HUES48 (cell line): ENCODE data around the gene ANKRD1.

Experiments
- H3K27ac ChIP-seq: one replicate; pipeline ENCODE4 v1.7.0; 2013; ENCODE audit warnings: low read depth, low read length, inconsistent platforms
- H3K27me3 ChIP-seq: 2 replicates; pipeline ENCODE4 v1.6.1; 2013; ENCODE audit warnings: mild to moderate bottlenecking, low read length; ENCODE audit not compliant: control insufficient read depth, insufficient read depth
- H3K36me3 ChIP-seq: 2 replicates; pipeline ENCODE4 v1.6.1; 2013; ENCODE audit warnings: low read length; ENCODE audit not compliant: control insufficient read depth, insufficient read depth
- H3K4me1 ChIP-seq: 2 replicates; pipeline ENCODE4 v1.6.1; 2013; ENCODE audit warnings: mild to moderate bottlenecking, low read length; ENCODE audit not compliant: control insufficient read depth, insufficient read depth
- H3K4me3 ChIP-seq: 2 replicates; pipeline ENCODE4 v1.5.1; 2013; ENCODE audit warnings: mild to moderate bottlenecking, low read depth, low read length
- H3K9ac ChIP-seq: 2 replicates; pipeline ENCODE4 v1.6.1; 2013; ENCODE audit warnings: mild to moderate bottlenecking, low read depth, low read length, moderate library complexity
- H3K9me3 ChIP-seq: 2 replicates; pipeline ENCODE4 v1.6.1; 2013; ENCODE audit warnings: low read length; ENCODE audit not compliant: control insufficient read depth, insufficient read depth

Gene ANKRD1

GRCh38 chr10:90935581-90936275, 14.8 kb upstream of the ANKRD1 start:
- peaks cover 23% of the 10 kb centered on the region for H3K4me1 ChIP-seq
- no peaks in the 10 kb centered on the region for H3K9me3 ChIP-seq

GRCh38 chr10:90930971-90931871, 10.3 kb upstream of the ANKRD1 start:
- H3K27ac ChIP-seq = peak overlapping the region; percentile 86
- H3K36me3 ChIP-seq = no peaks in the 10 kb centered on the region
- peaks cover 34% of the 10 kb centered on the region for H3K4me1 ChIP-seq
- no peak overlapping the region for H3K9ac ChIP-seq
- no peaks in the 10 kb centered on the region for H3K9me3 ChIP-seq
- H3K27me3 ChIP-seq = peaks cover 98% of the 10 kb centered on the region
- H3K4me3 ChIP-seq = peak overlapping the region; percentile 13

More at GRCh38 chr10:90935581-90936275, 14.8 kb upstream of the ANKRD1 start:
- no peak overlapping the region for H3K4me3 ChIP-seq
- peaks cover 85% of the 10 kb centered on the region for H3K27me3 ChIP-seq
- no peak overlapping the region for H3K27ac ChIP-seq
- no peaks in the 10 kb centered on the region for H3K36me3 ChIP-seq
- no peak overlapping the region for H3K9ac ChIP-seq

- Histone ChIP-seq H3K27me3 (peaks cover 97% of the 10 kb centered on the region), H3K9ac (no peak overlapping the region), H3K4me1 (peaks cover 33% of the 10 kb centered on the region), H3K27ac (peak overlapping the region; percentile 86), H3K9me3 (no peaks in the 10 kb centered on the region), H3K4me3 (peak overlapping the region; percentile 13), H3K36me3 (no peaks in the 10 kb centered on the region)
Observed at GRCh38 chr10:90930070-90930837, 9.4 kb upstream of the ANKRD1 start.

- no peak overlapping the region for H3K27ac ChIP-seq
- peaks cover 97% of the 10 kb centered on the region for H3K27me3 ChIP-seq
- peaks cover 38% of the 10 kb centered on the region for H3K4me1 ChIP-seq
- no peaks in the 10 kb centered on the region for H3K36me3 ChIP-seq
- no peak overlapping the region for H3K9ac ChIP-seq
- H3K4me3 ChIP-seq = no peak overlapping the region
- no peaks in the 10 kb centered on the region; the same call in 1 of the 2 replicates for H3K9me3 ChIP-seq
Observed at GRCh38 chr10:90929179-90929578, 8.3 kb upstream of the ANKRD1 start.

- H3K4me1 ChIP-seq = peaks cover 38% of the 10 kb centered on the region
- no peaks in the 10 kb centered on the region; the same call in 1 of the 2 replicates for H3K9me3 ChIP-seq
- H3K36me3 ChIP-seq = no peaks in the 10 kb centered on the region
- H3K4me3 ChIP-seq = no peak overlapping the region
- H3K9ac ChIP-seq = no peak overlapping the region
- H3K27ac ChIP-seq = no peak overlapping the region
- H3K27me3 ChIP-seq = peaks cover 97% of the 10 kb centered on the region
Observed at GRCh38 chr10:90927293-90927692, 6.4 kb upstream of the ANKRD1 start.

- Histone ChIP-seq H3K9me3 (no peaks in the 10 kb centered on the region; the same call in 1 of the 2 replicates), H3K9ac (no peak overlapping the region), H3K4me1 (peaks cover 34% of the 10 kb centered on the region), H3K27ac (no peak overlapping the region), H3K36me3 (no peaks in the 10 kb centered on the region), H3K4me3 (no peak overlapping the region), H3K27me3 (peaks cover 99% of the 10 kb centered on the region)
Observed at GRCh38 chr10:90925079-90926029, 4.5 kb upstream of the ANKRD1 start.

GRCh38 chr10:90924552-90924951, 3.7 kb upstream of the ANKRD1 start:
- Histone ChIP-seq H3K27ac (no peak overlapping the region), H3K27me3 (peaks cover 99% of the 10 kb centered on the region), H3K4me3 (no peak overlapping the region), H3K36me3 (no peaks in the 10 kb centered on the region), H3K4me1 (peaks cover 33% of the 10 kb centered on the region), H3K9me3 (no peaks in the 10 kb centered on the region; the same call in 1 of the 2 replicates), H3K9ac (no peak overlapping the region)

- no peak overlapping the region for H3K9ac ChIP-seq
- no peaks in the 10 kb centered on the region; the same call in 1 of the 2 replicates for H3K9me3 ChIP-seq
- H3K36me3 ChIP-seq = no peaks in the 10 kb centered on the region
- peaks cover 27% of the 10 kb centered on the region for H3K4me1 ChIP-seq
- no peak overlapping the region for H3K4me3 ChIP-seq
- no peak overlapping the region for H3K27ac ChIP-seq
- H3K27me3 ChIP-seq = peaks cover 99% of the 10 kb centered on the region
Observed at GRCh38 chr10:90923111-90923731, 2.3 kb upstream of the ANKRD1 start.

- Histone ChIP-seq H3K9me3 (no peaks in the 10 kb centered on the region; the same call in 1 of the 2 replicates), H3K27me3 (peaks cover 99% of the 10 kb centered on the region), H3K27ac (peak overlapping the region; percentile 77), H3K4me1 (peaks cover 27% of the 10 kb centered on the region), H3K36me3 (no peaks in the 10 kb centered on the region), H3K9ac (no peak overlapping the region), H3K4me3 (no peak overlapping the region)
Observed at GRCh38 chr10:90921906-90922305, 1.0 kb upstream of the ANKRD1 start.
